GM18868 (cell line): ENCODE measurements around the gene THSD4.

Source experiments
- ATAC-seq: cut with Tn5 transposase; IDR thresholded peaks from one replicate; pipeline ENCODE4 v1.9.1; 2021; ENCODE audit warnings: mild to moderate bottlenecking, moderate library complexity; ENCODE audit not compliant: unreplicated experiment

The THSD4 gene

GRCh38 chr15:71341811-71342550 lies 226.7 kb downstream of the THSD4 start:
- ATAC-seq, result no peak

DNA sequence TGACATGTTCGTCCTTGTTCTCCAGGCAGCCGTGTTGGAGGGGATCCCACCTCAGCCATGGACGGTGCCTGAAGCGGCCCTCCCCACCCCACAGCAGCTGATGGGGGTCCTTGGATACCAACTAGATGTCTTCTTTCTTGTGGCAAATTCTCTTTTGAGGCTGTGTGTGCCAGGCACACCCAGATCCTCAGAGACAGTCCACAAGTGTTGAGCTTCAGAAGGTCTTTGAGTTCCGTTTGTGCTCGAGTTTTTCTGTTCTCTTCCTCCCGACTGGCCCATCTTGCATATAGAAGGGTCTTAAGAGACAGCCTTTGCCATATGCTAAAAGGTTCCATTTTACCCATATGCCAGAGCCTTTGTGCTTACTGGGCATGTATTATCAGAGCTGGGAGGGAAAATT lies 227.4 kb downstream of the THSD4 start:
- ATAC-seq, result no peak

DNA sequence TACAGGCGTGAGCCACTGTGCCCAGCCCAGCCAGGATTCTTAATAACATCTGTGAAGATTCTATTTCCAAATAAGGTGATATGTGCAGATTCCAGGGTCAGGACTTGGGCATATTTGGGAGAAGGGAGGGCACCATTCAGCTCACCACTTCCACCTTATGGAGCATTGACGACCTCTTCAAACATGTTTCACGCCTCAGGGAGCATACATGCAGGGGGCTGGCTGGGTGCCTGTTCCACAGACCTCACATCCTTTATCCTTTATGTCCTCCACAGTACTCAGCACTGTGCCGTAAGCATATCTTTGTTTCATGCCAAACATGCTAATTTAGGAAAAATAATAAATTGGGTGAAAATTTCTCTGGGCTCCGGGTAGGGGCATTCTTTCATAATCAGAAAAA lies 229.0 kb downstream of the THSD4 start:
- ATAC-seq, result no peak

DNA sequence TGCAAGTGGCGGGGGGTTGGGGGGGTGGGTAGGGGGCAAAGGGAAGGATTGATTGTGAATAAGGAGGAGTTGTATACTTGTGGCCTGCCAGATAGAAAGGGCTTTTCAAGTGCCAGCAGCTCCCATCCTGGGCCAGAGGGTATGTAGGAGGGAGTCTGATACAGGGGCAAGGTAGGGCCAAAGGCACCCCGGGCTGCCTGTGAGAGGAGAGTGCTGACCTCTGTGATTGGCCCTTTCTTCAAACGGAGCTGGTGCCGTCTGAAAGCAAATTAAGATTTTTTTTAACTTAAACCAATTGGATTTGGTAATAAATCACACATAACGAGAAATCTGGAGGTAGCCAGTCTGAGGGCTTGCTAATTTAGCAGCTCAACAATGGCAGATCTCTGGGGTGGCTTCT lies 229.9 kb downstream of the THSD4 start:
- ATAC-seq, result no peak

DNA sequence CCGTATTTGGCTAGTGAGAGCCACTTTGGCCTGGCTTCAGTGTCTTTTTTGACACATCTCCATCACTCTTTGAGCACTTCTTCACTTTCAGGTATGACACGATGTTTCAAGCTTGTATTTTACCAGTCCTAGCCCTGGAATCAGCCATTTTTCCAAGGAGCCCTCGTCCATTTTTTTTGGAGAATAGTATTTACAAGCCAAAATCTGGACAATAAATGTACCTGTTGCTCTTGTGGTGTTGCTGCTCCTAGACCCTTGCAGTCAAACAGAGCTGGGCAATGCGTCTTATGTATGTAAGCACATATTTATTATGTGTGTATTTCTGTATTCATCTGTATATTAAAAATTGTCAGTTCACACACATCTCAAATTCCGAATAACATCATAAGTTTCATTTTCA lies 231.2 kb downstream of the THSD4 start:
- no peak for ATAC-seq

DNA sequence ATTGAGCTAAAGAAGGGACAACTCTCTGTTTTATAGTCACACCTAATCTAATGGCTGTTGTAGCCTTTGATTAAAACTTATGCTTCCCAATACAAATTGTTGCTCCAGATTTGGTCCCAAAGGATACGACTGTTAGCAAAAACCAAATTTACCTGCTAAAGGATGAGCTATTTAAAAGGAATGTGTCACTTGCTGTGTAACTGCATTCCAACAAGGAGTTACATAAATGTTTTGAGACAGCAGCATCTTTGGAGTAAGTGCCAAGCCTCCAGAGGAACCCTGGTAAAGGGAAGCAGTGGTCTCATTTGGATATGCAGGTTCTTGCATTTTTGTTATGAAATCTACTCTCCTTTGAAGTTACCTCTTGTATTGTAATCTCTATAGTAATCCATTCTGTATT lies 233.3 kb downstream of the THSD4 start:
- no peak for ATAC-seq

- ATAC-seq, result no peak
Measured at GRCh38 chr15:71349336-71349735, 234.1 kb downstream of the THSD4 start.

DNA sequence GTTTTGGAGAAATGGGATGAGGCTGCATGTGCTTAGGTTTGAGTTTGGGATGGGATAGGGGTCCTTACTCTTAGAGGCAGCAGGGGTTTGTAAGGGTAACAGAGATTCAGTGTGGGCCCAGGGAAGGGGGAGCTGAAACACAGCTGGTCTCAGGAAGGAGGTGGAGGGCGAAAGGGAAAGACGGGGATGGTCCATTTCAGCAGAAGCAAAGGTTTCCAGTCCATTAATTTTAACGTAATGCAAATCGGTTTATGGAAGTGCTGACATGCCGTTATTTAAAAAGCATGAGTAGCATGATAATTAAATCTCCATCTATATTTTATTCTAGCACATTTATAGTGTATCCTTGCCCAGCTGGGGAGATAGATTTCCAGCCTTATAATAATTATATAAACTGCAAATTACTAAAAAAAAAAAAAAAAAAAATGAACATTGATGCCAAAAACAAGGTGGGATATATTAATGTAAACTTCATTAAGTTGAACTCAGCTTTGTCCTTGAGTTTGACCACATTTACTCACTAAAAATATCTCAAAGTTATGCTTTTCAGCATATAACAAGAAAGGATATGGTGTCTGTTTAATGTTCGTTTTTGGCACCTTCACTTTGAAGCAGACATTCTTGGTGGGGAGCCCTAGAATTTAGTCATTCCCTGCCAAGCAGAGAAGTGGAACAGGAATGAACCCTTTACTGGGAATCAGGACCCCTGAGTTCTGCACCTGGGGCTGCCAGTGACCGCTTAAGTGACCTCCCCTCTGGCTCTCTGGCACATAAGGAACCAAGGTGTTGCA lies 234.7 kb downstream of the THSD4 start:
- no peak for ATAC-seq

DNA sequence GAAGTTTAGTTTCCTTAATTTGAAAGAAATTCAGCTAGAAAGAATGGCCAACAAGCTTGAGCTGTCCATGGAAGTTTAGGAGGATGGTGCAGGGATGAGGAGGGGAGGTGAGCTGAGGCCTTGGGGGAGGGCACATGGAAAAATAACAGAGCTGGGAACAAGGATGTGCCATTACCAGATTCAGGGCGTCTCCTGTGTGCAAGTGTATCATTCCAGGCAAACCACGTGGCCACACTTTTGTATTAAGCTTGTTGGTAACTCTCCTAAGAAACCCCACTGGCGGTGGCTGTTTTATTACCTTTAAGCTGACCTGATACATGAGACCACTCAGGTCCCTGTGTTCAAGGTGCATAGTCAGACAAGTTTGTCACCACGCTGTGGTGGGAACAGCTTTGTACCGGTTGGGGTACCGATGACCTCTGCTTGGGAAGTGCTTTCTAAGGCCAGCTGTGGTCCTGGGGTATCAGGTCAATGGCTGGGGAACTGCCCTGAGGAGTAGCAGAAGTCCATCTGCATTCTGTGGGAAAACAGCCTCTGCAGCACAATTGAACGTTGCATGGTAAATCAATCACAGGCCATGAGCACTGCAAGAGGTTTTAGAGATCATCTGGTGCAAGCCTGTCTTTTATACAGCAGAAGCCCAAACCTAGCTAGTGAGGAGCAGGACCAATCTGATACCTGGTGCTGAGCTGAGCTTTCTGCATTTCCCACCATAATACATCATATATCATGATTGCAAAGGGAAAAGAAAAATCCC lies 235.5 kb downstream of the THSD4 start:
- ATAC-seq, result no peak

DNA sequence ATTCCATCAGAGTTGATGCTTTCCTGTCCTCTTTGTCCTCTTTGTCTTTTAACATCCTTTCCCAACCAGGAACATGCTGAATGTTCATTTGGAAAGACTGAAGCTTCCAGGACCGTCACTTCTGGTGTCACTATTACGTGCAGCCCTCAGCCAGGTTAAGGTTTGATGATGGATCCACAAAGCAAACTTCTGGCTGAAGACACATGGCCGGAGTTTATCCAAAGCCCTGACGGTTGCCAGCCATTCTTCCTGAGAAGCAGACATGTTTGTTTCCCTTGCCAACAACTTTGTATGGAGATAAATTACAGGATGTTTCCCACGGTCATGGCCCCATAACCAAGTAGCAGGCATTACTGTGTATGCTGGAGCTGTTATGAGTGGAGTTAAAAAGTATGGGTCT lies 236.9 kb downstream of the THSD4 start:
- ATAC-seq, result no peak

DNA sequence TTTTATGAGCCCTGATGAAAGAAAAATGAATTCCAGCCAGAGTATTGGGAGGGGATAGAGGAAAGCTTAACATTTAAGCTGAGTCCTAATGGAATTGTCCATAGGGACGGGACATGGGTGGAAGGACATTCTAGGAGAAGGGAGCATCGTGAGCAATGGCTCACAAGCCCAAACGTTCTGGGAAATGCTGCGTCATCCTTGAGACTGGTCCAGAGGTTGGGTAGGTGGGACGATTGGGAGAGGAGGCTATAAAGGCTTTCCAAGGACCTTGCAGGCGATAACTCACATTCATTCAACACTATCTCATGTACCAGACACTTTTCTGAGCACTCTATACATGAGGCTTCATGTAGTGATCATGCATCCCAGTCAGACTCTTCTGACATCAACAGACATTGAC lies 237.5 kb downstream of the THSD4 start:
- ATAC-seq, result no peak

GRCh38 chr15:71353171-71353570 lies 237.9 kb downstream of the THSD4 start:
- no peak for ATAC-seq

GRCh38 chr15:71355268-71355667 lies 240.0 kb downstream of the THSD4 start:
- no peak for ATAC-seq

- no peak for ATAC-seq
Measured at GRCh38 chr15:71357321-71357732, 242.1 kb downstream of the THSD4 start.

- ATAC-seq, result no peak
Measured at GRCh38 chr15:71357967-71358366, 242.7 kb downstream of the THSD4 start.

DNA sequence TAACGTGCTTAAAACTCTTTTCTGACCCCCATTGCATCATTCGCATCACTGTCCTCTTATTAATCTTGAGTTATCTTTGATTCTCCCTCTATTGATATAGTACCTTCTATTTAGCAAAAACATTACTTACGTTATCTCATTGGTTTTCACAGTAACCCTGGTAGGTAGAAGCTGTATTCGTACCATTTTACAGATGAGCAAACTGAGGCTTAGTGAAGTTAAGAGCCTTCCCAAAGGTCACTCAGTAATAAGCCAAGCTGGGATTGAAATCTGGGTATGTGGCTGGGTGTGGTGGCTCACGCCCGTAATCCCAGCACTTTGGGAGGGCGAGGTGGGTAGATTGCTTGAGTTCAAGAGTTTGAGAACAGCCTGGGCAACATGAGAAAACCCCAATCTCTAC lies 244.0 kb downstream of the THSD4 start:
- no peak for ATAC-seq

DNA sequence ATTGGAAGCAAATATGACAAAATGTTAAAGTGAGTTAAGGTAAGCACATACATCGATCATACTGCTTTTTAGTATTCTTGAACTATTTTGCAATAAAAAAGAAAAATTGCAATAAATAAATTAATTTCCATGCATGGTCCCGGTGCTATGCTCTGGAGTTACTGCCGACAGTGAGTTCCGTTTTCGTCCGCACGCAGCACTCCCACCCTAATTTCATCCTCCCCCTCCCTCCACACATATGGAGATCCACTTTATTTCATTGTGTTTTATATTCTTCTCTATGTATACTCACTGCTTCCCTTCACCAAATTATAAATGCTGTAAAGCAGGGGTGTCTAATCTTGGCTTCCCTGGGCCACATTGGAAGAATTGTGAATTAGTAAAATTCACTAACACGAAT lies 247.3 kb downstream of the THSD4 start:
- ATAC-seq, result no peak

DNA sequence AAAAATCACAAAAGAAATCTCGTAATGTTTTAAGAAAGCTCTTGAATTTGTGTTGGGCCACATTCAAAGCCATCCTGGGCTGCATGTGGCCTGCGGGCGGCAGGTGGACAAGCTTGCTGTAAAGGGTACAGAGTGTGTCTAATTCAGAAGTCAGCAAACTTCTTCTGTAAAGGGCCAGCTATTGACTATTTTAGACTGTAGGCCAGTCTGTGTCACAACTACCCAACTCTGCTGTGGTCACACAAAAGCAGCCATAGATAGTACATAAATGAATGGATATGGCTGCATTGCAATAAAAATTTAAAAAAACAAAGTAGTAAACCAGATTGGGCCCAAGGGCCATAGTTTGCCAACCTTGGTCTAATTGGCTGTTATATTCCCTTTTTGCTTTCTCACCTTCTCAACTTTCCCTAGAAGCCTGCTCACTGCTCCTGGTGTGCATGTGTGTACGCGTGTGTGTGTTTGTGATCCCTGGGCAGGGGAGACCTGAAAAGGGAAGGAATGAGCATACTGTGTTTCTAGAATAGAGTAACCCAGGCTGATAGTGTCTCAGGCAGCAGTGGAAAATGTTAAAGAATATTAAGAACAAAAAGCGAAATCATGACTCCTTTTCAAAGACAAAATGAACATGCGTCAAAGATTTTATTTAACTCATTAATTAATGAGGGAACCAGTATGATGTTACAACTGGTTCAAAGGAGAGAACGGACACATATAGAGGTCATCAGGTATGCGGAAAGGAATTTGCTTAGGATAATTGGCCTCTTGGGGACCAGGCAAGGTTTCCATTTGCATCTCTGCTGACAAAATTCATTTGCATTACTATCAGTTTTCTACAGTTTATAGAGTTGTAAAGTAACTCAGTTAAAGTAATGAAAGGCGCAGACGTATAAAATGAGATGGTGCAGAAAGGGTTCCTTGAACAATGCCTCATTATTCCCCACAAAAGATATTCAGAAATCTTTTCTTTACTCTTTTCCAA lies 248.0 kb downstream of the THSD4 start:
- no peak for ATAC-seq

- ATAC-seq, result no peak
Measured at GRCh38 chr15:71364117-71364584, 248.9 kb downstream of the THSD4 start.

DNA sequence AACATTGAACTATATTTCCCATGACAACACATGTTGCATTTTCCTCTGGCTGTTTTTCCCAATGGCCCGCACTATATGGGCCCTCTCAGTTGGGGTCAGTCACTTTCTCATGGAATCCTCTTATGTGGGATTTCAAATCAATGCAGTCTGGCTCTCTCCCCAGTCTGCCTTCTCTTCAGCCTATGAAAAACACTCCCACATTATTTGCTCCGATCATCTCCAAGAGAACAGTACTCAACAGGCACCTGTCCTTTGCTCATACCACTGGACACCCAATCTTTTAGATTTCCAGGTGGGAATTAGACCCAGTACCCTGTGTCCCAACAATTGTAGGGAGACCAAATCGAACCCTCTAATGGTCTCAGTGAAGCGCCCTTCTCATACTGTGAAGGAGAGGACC lies 251.3 kb downstream of the THSD4 start:
- no peak for ATAC-seq
